ENCODE results near the gene ELP4.

Gene ELP4

GRCh38 chr11:31808721-31809540 lies 299.4 kb downstream of the ELP4 start:
- in situ Hi-C loops (cut with MboI; ENCODE audit: low sequenced_read_pairs): no loop called here

DNA sequence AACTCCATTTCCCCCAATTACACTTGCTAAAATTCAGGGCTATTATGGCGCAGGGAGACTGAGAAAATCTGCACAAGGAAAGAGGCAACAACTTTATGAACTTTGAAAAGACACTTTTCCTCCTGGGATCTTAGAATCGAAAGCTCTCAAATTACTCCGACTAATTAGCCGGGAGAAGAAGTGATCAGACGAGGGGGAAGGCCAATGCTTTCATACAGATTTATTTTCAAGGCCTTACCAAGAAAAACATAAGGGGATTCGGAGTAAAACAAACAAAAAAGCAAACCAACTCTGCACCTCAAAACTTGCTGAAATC lies 299.9 kb downstream of the ELP4 start:
- in situ Hi-C loops (cut with MboI; ENCODE audit: low sequenced_read_pairs): no loop called here

- in situ Hi-C loops (cut with MboI; ENCODE audit: low sequenced_read_pairs): no loop called here
Observed at GRCh38 chr11:31809857-31810778, 300.6 kb downstream of the ELP4 start.

- in situ Hi-C loops (cut with MboI; ENCODE audit: low sequenced_read_pairs): no loop called here
Observed at GRCh38 chr11:31810779-31811647, 301.4 kb downstream of the ELP4 start, which contains the start of gene PAX6. TSS of gene PAX6 (minus strand) at chr11:31811322. CDS start at chr11:31806411, 4,911 bp downstream.

DNA sequence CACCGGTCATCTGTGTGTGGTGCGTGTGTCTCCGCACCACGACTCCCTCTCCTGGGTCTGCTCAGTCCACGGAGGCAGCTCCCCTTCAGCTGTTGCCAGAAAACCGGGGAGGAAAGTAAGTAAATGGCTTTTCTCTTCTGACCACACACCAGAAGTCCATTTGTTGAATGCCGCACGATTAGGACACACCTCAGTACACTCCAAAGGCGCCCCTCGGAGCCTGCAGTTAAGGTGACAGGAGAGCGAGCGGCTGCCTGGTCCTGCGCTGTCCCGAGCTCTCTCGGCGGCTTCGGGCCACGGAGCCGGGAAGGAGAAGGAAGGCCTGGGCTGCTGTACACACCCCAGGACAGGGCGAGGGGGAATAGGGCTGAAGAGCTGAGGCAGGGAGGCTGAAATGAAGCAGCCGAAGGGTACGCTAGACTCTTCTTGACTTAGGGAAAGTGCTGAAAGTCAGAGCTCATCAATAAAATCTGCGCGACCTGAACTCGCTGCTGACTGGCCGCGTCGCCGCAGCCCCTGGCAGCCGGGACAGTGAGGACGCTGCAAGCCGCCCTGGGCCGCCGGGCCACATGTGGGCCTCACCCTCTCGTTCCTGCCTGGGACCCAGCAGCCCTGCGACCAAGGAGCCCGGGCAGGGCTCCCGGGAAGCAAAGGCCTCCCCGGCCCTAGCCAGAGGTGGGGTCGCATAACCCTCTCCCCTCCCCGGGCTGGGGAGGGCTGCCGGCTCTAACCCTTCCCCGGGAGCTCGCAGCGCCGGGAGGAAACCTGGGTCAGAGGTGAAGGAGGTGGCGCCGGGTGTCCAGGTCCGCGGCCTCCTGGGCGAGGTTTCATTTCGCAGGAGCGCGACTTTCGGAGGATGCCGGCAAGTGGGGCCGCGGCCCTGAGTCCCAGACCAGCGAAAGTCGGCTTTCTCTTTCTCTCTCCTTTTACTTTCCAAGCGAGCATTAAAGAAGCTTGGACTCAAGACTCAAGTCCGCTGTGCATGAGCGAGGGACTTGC lies 303.1 kb downstream of the ELP4 start:
- in situ Hi-C loops (cut with MboI; ENCODE audit: low sequenced_read_pairs): no loop called here

GRCh38 chr11:31813391-31814175 lies 304.0 kb downstream of the ELP4 start:
- in situ Hi-C loops (cut with MboI; ENCODE audit: low sequenced_read_pairs): no loop called here

DNA sequence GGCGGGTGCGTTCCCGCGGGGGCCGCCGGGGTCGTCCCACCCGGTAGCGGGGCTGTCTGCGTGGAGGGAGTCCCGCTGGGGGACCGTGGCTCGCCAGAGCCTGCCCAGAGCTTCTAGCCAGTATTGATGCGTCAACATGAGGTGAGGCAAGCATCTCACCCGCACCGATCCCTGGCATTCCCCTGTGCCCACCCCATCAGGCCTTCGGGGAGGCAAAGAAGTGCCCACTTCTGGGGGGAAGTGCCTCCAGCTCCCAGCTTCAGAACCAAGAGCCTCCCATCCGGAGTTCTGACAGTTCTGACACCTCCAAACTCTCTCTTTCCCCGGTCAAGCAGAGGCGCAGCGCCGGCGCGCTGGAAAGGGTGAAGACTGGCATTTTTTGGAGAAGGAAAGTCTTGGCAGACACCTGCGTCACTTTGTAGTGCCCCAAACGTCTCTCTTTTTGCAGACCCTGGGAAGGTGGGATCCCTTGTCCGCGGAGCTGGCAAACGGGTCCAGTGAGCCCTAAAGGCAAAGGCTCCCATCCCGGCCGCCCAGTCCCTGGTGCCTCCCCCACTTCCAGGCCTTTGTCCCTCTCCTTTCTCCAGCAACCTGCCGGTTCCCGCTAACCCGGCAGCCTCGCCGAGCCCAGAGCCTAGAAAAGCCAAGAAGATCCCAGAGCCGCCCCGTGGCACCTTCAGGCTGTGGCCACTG lies 304.8 kb downstream of the ELP4 start:
- in situ Hi-C loops (cut with MboI; ENCODE audit: low sequenced_read_pairs): no loop called here

DNA sequence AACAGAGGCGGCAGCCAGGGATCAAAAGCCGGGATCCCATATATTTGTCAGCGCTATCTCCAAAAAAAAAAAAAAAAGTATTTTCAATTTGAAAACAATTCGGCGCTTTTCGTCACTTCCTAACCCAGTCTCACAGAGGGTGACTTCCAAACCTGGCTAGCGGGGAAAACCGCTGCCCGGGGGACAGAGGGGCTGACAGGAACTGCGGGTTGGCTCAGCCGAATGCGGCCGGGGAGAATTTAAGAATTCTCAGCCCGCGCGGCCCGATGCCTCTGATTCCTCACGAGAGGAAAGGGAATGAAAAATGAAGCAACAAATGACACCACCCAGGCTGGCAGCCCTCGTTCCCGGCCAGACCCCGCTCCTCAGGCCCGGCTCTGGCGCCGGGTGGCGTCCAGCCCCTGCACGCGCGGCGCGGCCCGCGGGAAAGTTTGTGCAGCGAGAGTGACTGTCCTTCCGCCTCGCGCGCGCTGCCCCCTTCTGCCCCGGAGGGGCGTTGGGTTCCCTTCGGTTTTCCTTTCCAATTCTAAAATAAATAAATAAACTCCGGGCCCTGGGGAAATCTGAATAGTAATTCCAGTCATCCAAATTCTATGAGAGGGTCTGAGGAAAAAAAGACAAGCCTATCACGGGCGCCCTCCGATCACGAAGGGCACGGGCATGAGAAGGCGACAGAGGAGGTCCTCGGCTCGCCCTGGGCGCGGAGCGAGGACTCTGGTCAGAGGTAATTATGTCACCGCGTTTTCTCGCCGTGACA lies 306.3 kb downstream of the ELP4 start:
- in situ Hi-C loops (cut with MboI; ENCODE audit: low sequenced_read_pairs): no loop called here

GRCh38 chr11:31816468-31817053 lies 307.0 kb downstream of the ELP4 start:
- in situ Hi-C loops (cut with MboI; ENCODE audit: low sequenced_read_pairs): no loop called here

GRCh38 chr11:31817054-31817620 lies 307.6 kb downstream of the ELP4 start:
- in situ Hi-C loops (cut with MboI; ENCODE audit: low sequenced_read_pairs): no loop called here

DNA sequence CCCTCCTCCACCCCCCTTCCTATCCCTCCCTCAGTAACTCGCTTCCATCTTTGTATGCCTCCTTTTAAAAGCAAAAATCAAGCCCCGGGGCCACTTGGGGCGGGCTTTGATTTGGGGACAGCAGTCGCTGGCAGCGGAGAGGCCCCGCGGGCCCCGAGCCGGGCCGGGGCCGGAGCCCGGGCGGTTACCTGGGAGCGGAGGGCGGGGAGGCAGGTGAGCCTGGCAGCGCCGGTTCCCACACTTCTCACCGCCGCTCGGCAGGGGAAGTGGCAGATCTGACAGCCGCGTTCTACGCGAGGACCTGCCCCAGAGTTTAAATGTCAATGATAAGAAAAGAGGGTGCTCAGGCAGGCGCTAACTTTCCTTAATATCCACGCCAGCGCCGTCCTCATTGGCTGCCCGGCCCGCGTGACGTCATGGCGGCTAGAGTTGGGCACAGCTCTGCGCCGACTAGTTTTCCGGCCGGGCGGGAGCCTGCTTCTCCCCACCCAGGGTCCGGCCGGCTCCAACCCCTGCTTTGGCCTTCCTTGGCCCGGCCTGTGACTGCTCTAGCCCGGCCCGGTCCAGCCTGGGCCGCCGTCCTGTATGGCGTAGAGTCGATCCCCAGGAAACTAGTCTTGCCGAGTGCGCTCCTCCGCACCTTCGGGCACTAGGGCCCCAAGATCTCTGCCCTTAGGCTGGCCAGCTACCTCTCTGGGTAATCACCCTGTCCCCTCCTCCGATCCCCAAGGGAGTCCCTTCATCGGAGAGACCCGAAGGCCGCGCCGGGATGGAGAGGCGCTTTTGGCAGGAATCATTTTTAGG lies 308.3 kb downstream of the ELP4 start:
- in situ Hi-C loops (cut with MboI; ENCODE audit: low sequenced_read_pairs): no loop called here

- in situ Hi-C loops (cut with MboI; ENCODE audit: low sequenced_read_pairs): no loop called here
Observed at GRCh38 chr11:31818425-31818755, 308.8 kb downstream of the ELP4 start.

GRCh38 chr11:31818874-31819331 lies 309.3 kb downstream of the ELP4 start:
- in situ Hi-C loops (cut with MboI; ENCODE audit: low sequenced_read_pairs): no loop called here

DNA sequence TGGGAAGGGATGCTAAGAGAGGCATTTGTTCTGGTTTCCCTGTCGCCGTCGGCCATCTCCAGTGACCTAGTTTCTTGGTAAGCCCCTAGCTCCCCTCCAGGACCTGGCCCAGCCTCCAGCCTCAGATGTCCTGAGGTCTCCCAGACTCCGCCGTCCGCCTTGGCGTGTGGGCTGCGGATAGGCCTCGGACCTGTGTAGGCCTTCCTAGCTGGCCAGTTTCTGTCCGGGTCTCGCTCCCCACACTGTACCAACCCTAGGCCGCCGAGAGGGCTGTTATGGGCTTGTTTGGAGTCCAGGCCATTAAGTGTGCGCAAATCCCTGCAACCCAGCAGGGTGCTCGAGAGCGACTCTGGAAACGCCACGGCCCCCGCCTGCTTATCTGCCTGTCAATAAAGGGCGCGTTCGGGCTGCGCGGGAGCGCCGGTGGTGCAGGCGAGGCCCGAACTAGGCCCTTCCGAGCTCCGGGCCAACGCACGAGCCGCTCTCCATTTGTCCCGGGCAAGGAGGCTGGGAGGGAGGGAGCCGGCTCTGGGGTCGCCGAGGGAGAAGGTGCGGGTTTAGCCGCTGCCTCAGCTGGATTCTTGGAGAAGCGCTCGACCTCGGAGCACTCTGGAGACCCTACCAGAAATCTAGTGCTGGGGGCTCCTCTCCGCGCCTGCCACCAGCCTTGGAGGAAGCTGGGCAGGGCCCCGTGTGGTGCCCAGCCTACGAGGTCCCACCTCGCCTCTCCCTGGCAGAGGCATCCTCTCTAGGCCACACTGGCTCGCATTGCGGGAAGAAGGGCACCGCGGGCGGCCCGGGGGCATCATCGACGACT lies 310.3 kb downstream of the ELP4 start:
- in situ Hi-C loops (cut with MboI; ENCODE audit: low sequenced_read_pairs): no loop called here

DNA sequence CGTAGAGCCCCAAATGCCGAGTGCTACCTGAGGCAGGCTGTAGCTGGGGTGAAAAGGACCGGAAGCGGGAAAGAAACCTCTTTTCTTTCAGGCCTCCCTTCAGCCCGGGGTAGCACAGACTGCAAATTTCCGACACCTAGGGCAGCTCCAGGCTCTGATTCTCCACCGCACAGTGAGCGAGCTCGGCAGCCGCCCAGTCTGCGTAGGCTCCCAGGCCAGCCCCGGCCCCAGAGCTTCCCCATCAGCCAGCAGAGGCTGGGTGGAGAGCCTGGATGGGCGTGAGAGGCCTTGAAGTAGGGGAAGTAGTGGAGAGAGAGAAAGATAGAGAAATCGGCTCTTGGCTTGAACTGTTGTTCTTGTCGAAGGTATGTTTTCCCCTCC lies 310.9 kb downstream of the ELP4 start:
- in situ Hi-C loops (cut with MboI; ENCODE audit: low sequenced_read_pairs): no loop called here
